Liver (tissue), 9 donors: Measurements from ENCODE around the gene GDI1. TPM values are rescaled to one million over a fixed set of nuclear protein-coding genes. Genes with fewer than 3 reads are reported as not detected.

Experiments
- DNase-seq: peaks from one replicate; pipeline ENCODE4 v3.0.0-alpha.2; 2017; ENCODE audit warnings: low spot score
- H3K27ac ChIP-seq, 2 donors: one replicate each; pipeline ENCODE4 v1.7.0; 2013; ENCODE audit warnings: inconsistent platforms in 2 of 2, low read length in 2 of 2, control low read depth in 1 of 2, low read depth in 1 of 2, mild to moderate bottlenecking in 1 of 2
- H3K27me3 ChIP-seq, 4 donors: one replicate each; pipeline versions ENCODE4 v1.6.1 to v1.7.0; 2013; ENCODE audit warnings: low read length in 3 of 4, inconsistent platforms in 1 of 4, mild to moderate bottlenecking in 1 of 4, moderate library complexity in 1 of 4; ENCODE audit not compliant: control insufficient read depth in 4 of 4, insufficient read depth in 4 of 4
- H3K36me3 ChIP-seq, 4 donors: one replicate each; pipeline versions ENCODE4 v1.6.1 to v1.7.0; 2013; ENCODE audit warnings: low read length in 3 of 4, mild to moderate bottlenecking in 3 of 4, low read depth in 1 of 4, moderate library complexity in 1 of 4; ENCODE audit not compliant: control insufficient read depth in 4 of 4, insufficient read depth in 3 of 4
- H3K4me1 ChIP-seq, 4 donors: one replicate each; pipeline versions ENCODE4 v1.6.1 to v1.7.0; 2013; ENCODE audit warnings: low read length in 3 of 4, mild to moderate bottlenecking in 3 of 4, moderate library complexity in 1 of 4; ENCODE audit not compliant: control insufficient read depth in 4 of 4, insufficient read depth in 4 of 4
- H3K4me3 ChIP-seq, 3 donors: one replicate each; pipeline versions ENCODE4 v1.6.1 to v1.7.0; 2013; ENCODE audit warnings: low read length in 3 of 3, control low read depth in 1 of 3, low read depth in 1 of 3, mild to moderate bottlenecking in 1 of 3
- H3K9ac ChIP-seq, 2 donors: one replicate each; pipeline ENCODE4 v1.7.0; 2013; ENCODE audit warnings: low read length in 2 of 2, mild to moderate bottlenecking in 2 of 2, moderate library complexity in 2 of 2, control low read depth in 1 of 2, low read depth in 1 of 2
- H3K9me3 ChIP-seq, 4 donors: one replicate each; pipeline versions ENCODE4 v1.6.1 to v1.7.0; 2013; ENCODE audit warnings: low read length in 3 of 4; ENCODE audit not compliant: control insufficient read depth in 4 of 4
- EGR1 ChIP-seq, 2 donors: IDR thresholded peaks; 2 replicates each; pipeline ENCODE4 v1.6.1; 2016 to 2018; ENCODE audit warnings: antibody characterized with exemption in 2 of 2, low read depth in 2 of 2
- FOXA1 ChIP-seq: IDR thresholded peaks from 2 replicates; pipeline ENCODE4 v1.6.1; 2016; ENCODE audit warnings: antibody characterized with exemption
- FOXA2 ChIP-seq: IDR thresholded peaks from 2 replicates; pipeline ENCODE4 v1.6.1; 2016; ENCODE audit warnings: antibody characterized with exemption
- GABPA ChIP-seq, 2 donors: IDR thresholded peaks in 1 of 2; conservative IDR thresholded peaks in 1 of 2; 2 replicates each; pipeline ENCODE4 v1.6.1; 2016; ENCODE audit warnings: antibody characterized with exemption in 2 of 2, mild to moderate bottlenecking in 1 of 2, moderate library complexity in 1 of 2
- HNF4A ChIP-seq, 2 donors: conservative IDR thresholded peaks; 2 replicates each; pipeline ENCODE4 v1.6.1; 2016; ENCODE audit warnings: antibody characterized with exemption in 2 of 2, mild to moderate bottlenecking in 2 of 2
- HNF4G ChIP-seq: IDR thresholded peaks from 2 replicates; pipeline ENCODE4 v1.6.1; 2016; ENCODE audit warnings: antibody characterized with exemption
- JUND ChIP-seq, 2 donors: IDR thresholded peaks; 2 replicates each; pipeline ENCODE4 v1.6.1; 2016; ENCODE audit warnings: antibody characterized with exemption in 2 of 2
- NR2F2 ChIP-seq: IDR thresholded peaks from 2 replicates; pipeline ENCODE4 v1.6.1; 2016; ENCODE audit warnings: antibody characterized with exemption
- RAD21 ChIP-seq, 2 donors: IDR thresholded peaks; 2 replicates each; pipeline ENCODE4 v1.6.1; 2016; ENCODE audit warnings: antibody characterized with exemption in 2 of 2, mild to moderate bottlenecking in 2 of 2
- RXRA ChIP-seq, 2 donors: IDR thresholded peaks; 2 replicates each; pipeline ENCODE4 v1.6.1; 2017 to 2018; ENCODE audit warnings: antibody characterized with exemption in 2 of 2, mild to moderate bottlenecking in 1 of 2
- SP1 ChIP-seq: IDR thresholded peaks from 2 replicates; pipeline ENCODE4 v1.6.1; 2018; ENCODE audit warnings: antibody characterized with exemption, mild to moderate bottlenecking
- TAF1 ChIP-seq: conservative IDR thresholded peaks from 2 replicates; pipeline ENCODE4 v1.6.1; 2016; ENCODE audit warnings: antibody characterized with exemption, mild to moderate bottlenecking
- YY1 ChIP-seq: IDR thresholded peaks from 2 replicates; pipeline ENCODE4 v1.6.1; 2016; ENCODE audit warnings: antibody characterized with exemption, mild to moderate bottlenecking
- WGBS: extraction: QIAGEN DNeasy Blood & Tissue Kit; methylation state at CpG from one replicate; pipeline ENCODE4 v1.1.7; 2013; 5-methylcytosine and 5-hydroxymethylcytosine counted together
- polyA plus RNA-seq, 2 donors: library from polyadenylated mRNA; stranded (reverse) in 1 of 2; unstranded in 1 of 2; fragments of 200-250 nt in 1 of 2; fragments of >200 nt in 1 of 2; fragmentation: Nextera tagmentation in 1 of 2; extraction: Ambion mirVana in 1 of 2; gene quantifications; one replicate each; pipeline versions ENCODE4 v1.2.1 to v1.2.3, GENCODE V29; 2013 to 2015
- total RNA-seq, 2 donors: library from RNA; depleted of rRNA; stranded (reverse); fragments of >200 nt; gene quantifications; one replicate each; pipeline ENCODE4 v1.2.3, GENCODE V29; 2014
- TF ChIP-seq, protein P1 (sequence below): IDR thresholded peaks from 2 replicates; pipeline ENCODE4 v1.6.1; 2016; ENCODE audit warnings: antibody characterized with exemption, mild to moderate bottlenecking
- TF ChIP-seq, protein P2 (sequence below): IDR thresholded peaks from 2 replicates; pipeline ENCODE4 v1.6.1; 2016; ENCODE audit warnings: antibody characterized with exemption
- TF ChIP-seq, protein P3 (sequence below): fragments of 150-350 bp; IDR thresholded peaks from 2 replicates; pipeline ENCODE4 v1.5.1; 2017; ENCODE audit warnings: improper control_type of control experiment, low read depth, low read length; ENCODE audit not compliant: missing input control
- TF ChIP-seq, protein P4 (sequence below): IDR thresholded peaks from 2 replicates; pipeline ENCODE4 v1.6.1; 2016; ENCODE audit warnings: antibody characterized with exemption
- TF ChIP-seq, protein P5 (sequence below): IDR thresholded peaks from 2 replicates; pipeline ENCODE4 v1.6.1; 2016; ENCODE audit warnings: antibody characterized with exemption
- donor health status: healthy.
- donor health status: healthy.
- donor health status: healthy.
- donor health status: healthy.
- donor health status: healthy.

The GDI1 gene
- total and polyA plus RNA-seq, 4 donors = 12.8 to 35.6 (median 20.5) TPM

DNA sequence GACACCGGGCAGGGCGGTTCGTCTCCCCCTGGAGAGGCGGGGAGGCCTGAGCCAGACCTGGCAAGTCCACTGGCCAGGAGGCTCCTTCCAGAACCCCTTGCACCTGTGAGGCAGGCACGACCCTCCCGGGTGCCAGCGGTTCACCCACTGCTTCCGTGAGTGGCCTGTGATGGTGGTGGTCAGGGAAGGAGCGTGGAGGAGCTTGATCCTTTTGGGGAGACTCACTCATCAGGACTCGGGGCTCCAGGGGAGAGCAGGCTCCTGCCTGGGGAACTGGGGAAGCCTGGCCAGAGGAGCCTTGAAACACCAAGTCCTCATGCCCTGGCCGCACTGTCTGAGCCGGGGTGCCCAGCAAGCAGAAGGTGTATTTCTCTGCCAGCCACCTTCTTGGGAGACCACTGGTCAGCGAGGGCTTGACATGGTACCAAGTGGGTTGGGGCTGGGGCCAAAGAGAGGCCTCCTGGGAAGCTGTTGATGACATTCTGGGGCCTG, 7.8 kb downstream of the GDI1 start:
- H3K27ac ChIP-seq = no peak overlapping the region
- no peaks in the 10 kb centered on the region for H3K9me3 ChIP-seq
- WGBS = 73% methylated on average over 13 of the region's 13 CpGs
- TF ChIP-seq, protein P1, sequence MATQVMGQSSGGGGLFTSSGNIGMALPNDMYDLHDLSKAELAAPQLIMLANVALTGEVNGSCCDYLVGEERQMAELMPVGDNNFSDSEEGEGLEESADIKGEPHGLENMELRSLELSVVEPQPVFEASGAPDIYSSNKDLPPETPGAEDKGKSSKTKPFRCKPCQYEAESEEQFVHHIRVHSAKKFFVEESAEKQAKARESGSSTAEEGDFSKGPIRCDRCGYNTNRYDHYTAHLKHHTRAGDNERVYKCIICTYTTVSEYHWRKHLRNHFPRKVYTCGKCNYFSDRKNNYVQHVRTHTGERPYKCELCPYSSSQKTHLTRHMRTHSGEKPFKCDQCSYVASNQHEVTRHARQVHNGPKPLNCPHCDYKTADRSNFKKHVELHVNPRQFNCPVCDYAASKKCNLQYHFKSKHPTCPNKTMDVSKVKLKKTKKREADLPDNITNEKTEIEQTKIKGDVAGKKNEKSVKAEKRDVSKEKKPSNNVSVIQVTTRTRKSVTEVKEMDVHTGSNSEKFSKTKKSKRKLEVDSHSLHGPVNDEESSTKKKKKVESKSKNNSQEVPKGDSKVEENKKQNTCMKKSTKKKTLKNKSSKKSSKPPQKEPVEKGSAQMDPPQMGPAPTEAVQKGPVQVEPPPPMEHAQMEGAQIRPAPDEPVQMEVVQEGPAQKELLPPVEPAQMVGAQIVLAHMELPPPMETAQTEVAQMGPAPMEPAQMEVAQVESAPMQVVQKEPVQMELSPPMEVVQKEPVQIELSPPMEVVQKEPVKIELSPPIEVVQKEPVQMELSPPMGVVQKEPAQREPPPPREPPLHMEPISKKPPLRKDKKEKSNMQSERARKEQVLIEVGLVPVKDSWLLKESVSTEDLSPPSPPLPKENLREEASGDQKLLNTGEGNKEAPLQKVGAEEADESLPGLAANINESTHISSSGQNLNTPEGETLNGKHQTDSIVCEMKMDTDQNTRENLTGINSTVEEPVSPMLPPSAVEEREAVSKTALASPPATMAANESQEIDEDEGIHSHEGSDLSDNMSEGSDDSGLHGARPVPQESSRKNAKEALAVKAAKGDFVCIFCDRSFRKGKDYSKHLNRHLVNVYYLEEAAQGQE = no peak
- TF ChIP-seq FOXA1 = no peak
- TF ChIP-seq GABPA (IDR thresholded peaks at IDR 0.05 in 1 of 2, conservative IDR thresholded peaks at IDR 0.05 in 1 of 2) = no peak
- TF ChIP-seq, protein P2, sequence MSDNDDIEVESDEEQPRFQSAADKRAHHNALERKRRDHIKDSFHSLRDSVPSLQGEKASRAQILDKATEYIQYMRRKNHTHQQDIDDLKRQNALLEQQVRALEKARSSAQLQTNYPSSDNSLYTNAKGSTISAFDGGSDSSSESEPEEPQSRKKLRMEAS = no peak
- TF ChIP-seq, protein P3, sequence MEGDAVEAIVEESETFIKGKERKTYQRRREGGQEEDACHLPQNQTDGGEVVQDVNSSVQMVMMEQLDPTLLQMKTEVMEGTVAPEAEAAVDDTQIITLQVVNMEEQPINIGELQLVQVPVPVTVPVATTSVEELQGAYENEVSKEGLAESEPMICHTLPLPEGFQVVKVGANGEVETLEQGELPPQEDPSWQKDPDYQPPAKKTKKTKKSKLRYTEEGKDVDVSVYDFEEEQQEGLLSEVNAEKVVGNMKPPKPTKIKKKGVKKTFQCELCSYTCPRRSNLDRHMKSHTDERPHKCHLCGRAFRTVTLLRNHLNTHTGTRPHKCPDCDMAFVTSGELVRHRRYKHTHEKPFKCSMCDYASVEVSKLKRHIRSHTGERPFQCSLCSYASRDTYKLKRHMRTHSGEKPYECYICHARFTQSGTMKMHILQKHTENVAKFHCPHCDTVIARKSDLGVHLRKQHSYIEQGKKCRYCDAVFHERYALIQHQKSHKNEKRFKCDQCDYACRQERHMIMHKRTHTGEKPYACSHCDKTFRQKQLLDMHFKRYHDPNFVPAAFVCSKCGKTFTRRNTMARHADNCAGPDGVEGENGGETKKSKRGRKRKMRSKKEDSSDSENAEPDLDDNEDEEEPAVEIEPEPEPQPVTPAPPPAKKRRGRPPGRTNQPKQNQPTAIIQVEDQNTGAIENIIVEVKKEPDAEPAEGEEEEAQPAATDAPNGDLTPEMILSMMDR = no peak
- TF ChIP-seq HNF4A (conservative IDR thresholded peaks at IDR 0.05) = no peak
- TF ChIP-seq, protein P4, sequence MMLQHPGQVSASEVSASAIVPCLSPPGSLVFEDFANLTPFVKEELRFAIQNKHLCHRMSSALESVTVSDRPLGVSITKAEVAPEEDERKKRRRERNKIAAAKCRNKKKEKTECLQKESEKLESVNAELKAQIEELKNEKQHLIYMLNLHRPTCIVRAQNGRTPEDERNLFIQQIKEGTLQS = no peak
- TF ChIP-seq RAD21 (IDR thresholded peaks at IDR 0.05) = no peak
- no peak for TF ChIP-seq HNF4G
- TF ChIP-seq YY1 = no peak
- no peak for TF ChIP-seq JUND (IDR thresholded peaks at IDR 0.05)
- no peak for TF ChIP-seq TAF1
- TF ChIP-seq, protein P5, sequence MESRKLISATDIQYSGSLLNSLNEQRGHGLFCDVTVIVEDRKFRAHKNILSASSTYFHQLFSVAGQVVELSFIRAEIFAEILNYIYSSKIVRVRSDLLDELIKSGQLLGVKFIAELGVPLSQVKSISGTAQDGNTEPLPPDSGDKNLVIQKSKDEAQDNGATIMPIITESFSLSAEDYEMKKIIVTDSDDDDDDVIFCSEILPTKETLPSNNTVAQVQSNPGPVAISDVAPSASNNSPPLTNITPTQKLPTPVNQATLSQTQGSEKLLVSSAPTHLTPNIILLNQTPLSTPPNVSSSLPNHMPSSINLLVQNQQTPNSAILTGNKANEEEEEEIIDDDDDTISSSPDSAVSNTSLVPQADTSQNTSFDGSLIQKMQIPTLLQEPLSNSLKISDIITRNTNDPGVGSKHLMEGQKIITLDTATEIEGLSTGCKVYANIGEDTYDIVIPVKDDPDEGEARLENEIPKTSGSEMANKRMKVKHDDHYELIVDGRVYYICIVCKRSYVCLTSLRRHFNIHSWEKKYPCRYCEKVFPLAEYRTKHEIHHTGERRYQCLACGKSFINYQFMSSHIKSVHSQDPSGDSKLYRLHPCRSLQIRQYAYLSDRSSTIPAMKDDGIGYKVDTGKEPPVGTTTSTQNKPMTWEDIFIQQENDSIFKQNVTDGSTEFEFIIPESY = no peak
- no peak for TF ChIP-seq NR2F2
- TF ChIP-seq EGR1 (IDR thresholded peaks at IDR 0.05; ENCODE audit: low read depth in 2 of 2) = no peak
- TF ChIP-seq RXRA (IDR thresholded peaks at IDR 0.05) = no peak
- no peak for TF ChIP-seq FOXA2
- no peak for TF ChIP-seq SP1
- no peak overlapping the region for H3K9ac ChIP-seq
- H3K36me3 ChIP-seq = peaks cover 0 to 19% (median 7%) of the 10 kb centered on the region in 4 donors
- H3K4me3 ChIP-seq = peak overlapping the region in 2 of 3 donors; percentile 43 to 77
- H3K27me3 ChIP-seq = no peaks in the 10 kb centered on the region
- peaks cover 6 to 17% (median 10%) of the 10 kb centered on the region in 4 donors for H3K4me1 ChIP-seq
- no peak for DNase-seq
